GM19455 (cell line): ENCODE measurements around the gene MTMR12.
"Not testable (repeated sequence)": the region's sequence is repeated elsewhere in the genome, so short reads cannot be mapped to it uniquely, and the experiment has no call there.

Experiments
- ATAC-seq: cut with Tn5 transposase; IDR thresholded peaks from one replicate; pipeline ENCODE4 v1.9.1; 2021; ENCODE audit not compliant: unreplicated experiment

MTMR12 gene

DNA sequence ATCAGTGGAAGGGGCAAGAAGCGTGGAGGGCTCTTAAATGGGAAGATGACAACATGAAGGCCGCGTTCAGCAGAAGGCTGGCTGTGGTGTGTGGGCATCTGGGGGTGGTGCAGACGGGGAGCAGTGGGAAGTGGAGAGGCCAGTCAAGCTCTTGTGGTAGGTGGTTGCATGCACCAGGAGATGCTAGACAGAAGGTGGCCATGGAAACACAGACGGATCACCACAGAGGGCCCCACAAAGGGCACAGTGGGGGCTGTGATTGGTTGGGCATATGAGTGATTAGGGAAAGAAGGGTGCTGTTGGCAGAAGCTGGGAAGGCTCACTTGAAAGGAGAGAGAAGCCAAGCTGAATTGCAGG lies 14.7 kb downstream of the MTMR12 start:
- no peak for ATAC-seq

GRCh38 chr5:32297181-32298058 lies 15.3 kb downstream of the MTMR12 start:
- ATAC-seq, result no peak

- not testable (repeated sequence) for ATAC-seq
Measured at GRCh38 chr5:32295966-32296772, 16.6 kb downstream of the MTMR12 start.

DNA sequence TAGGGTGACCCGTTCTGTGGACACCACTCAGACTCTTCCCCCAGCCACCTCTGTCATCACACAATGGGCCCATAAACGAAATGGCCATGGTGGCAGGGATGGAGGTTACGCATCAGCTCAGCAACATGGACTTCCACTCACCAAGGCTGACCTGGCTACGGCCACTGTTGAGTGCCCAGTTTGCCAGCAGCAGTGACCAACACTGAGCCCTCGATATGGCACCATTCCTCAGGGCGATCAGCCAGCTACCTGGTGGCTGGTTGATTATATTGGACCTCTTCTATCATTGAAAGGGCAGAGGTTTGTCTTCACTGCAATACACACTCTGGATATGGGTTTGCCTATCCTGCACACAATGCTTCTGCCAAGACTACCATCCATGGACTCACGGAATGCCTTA lies 21.1 kb downstream of the MTMR12 start:
- no peak for ATAC-seq

- ATAC-seq, result no peak
Measured at GRCh38 chr5:32290922-32291321, 21.8 kb downstream of the MTMR12 start.

GRCh38 chr5:32290501-32290900 lies 22.2 kb downstream of the MTMR12 start:
- ATAC-seq, result not testable (repeated sequence)

GRCh38 chr5:32289986-32290385 lies 22.8 kb downstream of the MTMR12 start:
- not testable (repeated sequence) for ATAC-seq

DNA sequence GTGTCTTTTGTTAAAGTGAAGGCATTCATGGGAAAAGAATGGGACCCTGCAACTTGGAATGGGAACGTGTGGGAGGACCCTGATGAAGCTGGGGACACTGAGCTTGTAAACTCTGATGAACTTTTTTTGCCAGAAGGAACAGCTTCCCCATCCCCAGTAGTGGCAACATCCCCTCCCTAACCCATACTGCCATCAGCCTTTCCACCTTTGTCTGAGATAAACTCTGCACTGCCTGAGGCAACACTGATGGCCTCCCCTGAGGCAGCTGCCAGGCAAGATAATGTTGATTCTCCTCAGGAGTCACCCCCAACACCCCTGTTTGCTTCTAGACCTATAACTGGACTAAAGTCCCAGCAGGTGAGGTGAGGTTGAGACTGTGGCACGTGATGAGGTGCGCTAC lies 24.6 kb downstream of the MTMR12 start:
- ATAC-seq, result not testable (repeated sequence)

DNA sequence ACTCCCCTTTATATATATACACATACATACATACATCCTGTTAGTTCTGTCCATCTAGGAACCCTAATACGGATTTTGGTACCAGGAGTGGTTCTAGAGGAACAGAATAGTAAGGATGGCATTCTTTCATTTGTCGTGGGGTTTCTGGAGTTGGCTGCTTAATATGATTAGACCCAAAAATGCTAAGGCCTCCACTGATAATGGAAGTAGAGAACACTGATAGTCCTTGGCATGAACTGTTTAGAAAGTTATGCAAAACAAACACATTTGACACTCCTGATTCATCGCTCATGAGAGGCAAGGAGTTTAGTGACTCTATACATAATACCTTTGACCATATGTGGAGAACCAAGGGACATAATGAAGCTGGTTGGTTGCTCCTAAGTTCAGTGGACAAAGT lies 25.2 kb downstream of the MTMR12 start:
- ATAC-seq, result not testable (repeated sequence)

- ATAC-seq, result no peak
Measured at GRCh38 chr5:32285510-32286138, 27.1 kb downstream of the MTMR12 start.

DNA sequence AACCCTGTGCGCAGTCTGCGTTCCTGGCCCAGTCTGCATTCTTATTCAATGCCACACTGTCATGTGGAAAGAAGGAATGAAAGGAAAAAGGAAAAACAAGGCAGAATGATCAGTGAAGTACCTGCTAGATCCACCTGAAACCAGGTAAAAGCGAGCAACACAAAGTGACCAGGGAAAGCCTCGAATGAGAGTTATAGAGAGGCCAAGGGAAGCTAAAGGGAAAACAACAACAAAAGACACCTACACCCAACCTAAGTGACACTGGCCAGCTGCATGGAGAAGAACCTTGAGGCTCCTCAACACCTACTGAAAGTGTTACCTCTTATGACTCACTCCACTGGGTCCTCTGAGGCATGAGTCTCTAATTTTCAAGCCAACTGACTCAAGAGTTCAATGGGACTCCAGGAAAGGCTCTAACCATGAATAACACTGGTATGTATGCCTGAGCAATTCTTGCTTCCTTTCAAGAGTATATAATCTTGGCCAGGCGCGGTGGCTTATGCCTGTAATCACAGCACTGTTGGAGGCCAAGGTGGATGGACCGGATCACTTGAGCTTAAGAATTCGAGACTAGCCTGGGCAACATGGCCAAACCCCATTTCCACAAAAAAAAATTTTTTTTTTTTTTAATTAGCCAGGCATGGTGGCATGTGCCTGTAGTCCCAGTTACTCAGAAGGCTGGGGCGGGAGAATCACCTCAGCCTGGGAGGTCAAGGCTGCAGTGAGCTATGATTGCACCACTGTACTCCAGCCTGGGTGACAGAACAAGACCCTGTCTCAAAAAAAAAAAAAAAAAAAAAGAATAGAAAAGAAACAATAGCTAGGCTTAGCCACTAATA lies 29.0 kb downstream of the MTMR12 start:
- no peak for ATAC-seq

- ATAC-seq, result no peak
Measured at GRCh38 chr5:32283061-32283460, 29.7 kb downstream of the MTMR12 start.

GRCh38 chr5:32282633-32283032 lies 30.1 kb downstream of the MTMR12 start:
- ATAC-seq, result no peak

DNA sequence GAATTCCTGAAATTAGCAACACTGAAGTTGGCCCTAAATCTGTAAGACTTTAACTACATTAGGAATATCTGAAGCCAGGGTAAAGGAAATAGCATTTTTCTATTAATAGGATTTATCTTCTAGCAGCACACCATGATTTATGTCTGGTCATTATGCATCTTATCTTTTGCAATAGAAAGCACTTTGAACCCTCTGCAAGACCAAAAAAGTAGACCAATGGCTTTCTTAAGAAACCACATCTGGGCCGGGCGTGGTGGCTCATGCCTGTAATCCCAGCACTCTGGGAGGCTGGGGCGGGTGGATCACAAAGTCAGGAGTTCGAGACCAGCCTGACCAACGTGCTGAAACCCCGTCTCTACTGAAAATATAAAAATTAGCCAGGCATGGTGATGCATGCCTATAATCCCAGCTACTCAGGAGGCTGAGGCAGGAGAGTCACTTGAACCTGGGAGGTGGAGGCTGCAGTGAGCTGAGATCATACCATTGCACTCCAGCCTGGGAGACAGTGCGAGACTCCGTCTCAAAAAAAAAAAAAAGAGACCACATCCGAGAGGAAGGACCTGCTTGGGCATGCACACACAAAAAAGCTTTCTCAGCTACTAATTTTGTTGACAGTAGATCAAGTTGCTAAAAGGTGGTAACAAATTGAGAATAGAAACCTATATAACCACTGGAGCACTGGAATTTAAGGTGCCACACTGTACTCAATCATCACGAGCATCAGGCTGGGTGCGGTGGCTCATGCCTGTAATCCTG lies 31.2 kb downstream of the MTMR12 start:
- not testable (repeated sequence) for ATAC-seq

DNA sequence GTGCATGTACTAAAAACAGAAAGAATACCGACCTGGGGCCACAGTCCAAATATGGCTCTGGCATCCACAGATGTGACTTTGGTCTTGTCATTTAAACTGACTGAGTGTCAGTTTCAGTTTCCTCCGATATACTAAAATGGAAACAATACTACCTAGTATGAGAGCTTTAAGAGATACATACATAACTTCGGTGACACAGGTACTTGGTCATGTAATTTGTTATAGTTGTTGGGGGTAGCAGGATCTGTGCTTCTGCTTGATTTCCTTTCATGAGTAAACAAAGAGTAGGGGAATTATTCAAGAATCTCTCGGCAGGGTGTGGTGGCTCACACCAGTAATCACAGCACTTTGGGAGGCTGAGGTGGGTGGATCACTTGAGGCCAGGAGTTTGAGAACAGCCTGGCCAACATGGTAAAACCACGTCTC lies 32.1 kb downstream of the MTMR12 start:
- peak; percentile 89 for ATAC-seq

GRCh38 chr5:32279786-32280185 lies 33.0 kb downstream of the MTMR12 start:
- no peak for ATAC-seq

GRCh38 chr5:32279223-32279622 lies 33.5 kb downstream of the MTMR12 start:
- ATAC-seq, result no peak

GRCh38 chr5:32278406-32278805 lies 34.3 kb downstream of the MTMR12 start:
- no peak for ATAC-seq

DNA sequence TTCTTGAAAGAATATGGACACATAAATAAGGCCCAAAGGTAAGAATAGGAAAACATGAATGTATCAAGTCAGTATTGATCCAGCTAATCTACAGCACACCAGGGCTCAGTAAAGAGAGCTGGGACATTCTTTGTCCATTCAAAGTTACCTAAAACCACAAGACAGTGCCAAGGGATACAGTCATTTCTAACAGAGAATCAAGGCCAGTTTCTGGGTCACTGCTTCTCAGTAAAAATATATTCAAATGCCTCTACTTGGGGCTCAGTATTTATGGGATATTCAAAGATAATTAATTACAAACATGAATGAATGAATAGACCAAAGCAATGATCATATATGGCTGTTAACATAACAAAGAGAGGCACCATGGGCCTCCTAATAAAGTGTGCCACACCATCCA lies 34.9 kb downstream of the MTMR12 start:
- ATAC-seq, result no peak
